H9 (cell line): ENCODE data around the gene GALNT16. TPM values are rescaled to one million over a fixed set of nuclear protein-coding genes. Genes with fewer than 3 reads are reported as not detected.
A peak's percentile ranks its signal among the peaks of the same experiment; 100 is the strongest.

Source experiments
- DNase-seq: peaks from one replicate; pipeline ENCODE4 v3.0.0-alpha.2; 2017
- H2AFZ ChIP-seq: one replicate; pipeline ENCODE4 v1.6.1; 2013; ENCODE audit warnings: mild to moderate bottlenecking, low read length, control low read depth, moderate library complexity
- H2AK5ac ChIP-seq: 2 replicates; pipeline ENCODE4 v1.6.1; 2013; ENCODE audit warnings: low read length, control low read depth, mixed read lengths; ENCODE audit not compliant: insufficient read length
- H2BK120ac ChIP-seq: one replicate; pipeline ENCODE4 v1.6.1; 2013; ENCODE audit warnings: low read depth, mild to moderate bottlenecking, low read length, control low read depth, inconsistent platforms; ENCODE audit not compliant: poor library complexity, severe bottlenecking
- H2BK12ac ChIP-seq: 2 replicates; pipeline ENCODE4 v1.6.1; 2013; ENCODE audit warnings: low read length, control low read depth, mixed read lengths, low read depth; ENCODE audit not compliant: insufficient read length
- H2BK15ac ChIP-seq: 2 replicates; pipeline ENCODE4 v1.6.1; 2013; ENCODE audit warnings: low read depth, low read length, control low read depth
- H2BK20ac ChIP-seq: one replicate; pipeline ENCODE4 v1.6.1; 2013; ENCODE audit warnings: low read depth, mild to moderate bottlenecking, low read length, control low read depth, inconsistent platforms; ENCODE audit not compliant: poor library complexity, severe bottlenecking
- H2BK5ac ChIP-seq: 2 replicates; pipeline ENCODE4 v1.6.1; 2013; ENCODE audit warnings: low read length, control low read depth, mixed read lengths; ENCODE audit not compliant: insufficient read length
- H3K14ac ChIP-seq: 2 replicates; pipeline ENCODE4 v1.6.1; 2013; ENCODE audit warnings: low read length, control low read depth; ENCODE audit not compliant: insufficient read depth
- H3K18ac ChIP-seq: 2 replicates; pipeline ENCODE4 v1.6.1; 2013; ENCODE audit warnings: low read depth, mild to moderate bottlenecking, mixed read lengths, low read length, control low read depth; ENCODE audit not compliant: insufficient read length
- H3K23ac ChIP-seq: 2 replicates; pipeline ENCODE4 v1.6.1; 2013; ENCODE audit warnings: low read length, control low read depth, mixed read lengths, low read depth; ENCODE audit not compliant: insufficient read length
- H3K23me2 ChIP-seq: 2 replicates; pipeline ENCODE4 v1.6.1; 2013; ENCODE audit warnings: low read depth, mild to moderate bottlenecking, mixed read lengths, low read length, control low read depth; ENCODE audit not compliant: insufficient read length, poor library complexity, severe bottlenecking
- H3K27ac ChIP-seq: 2 replicates; pipeline ENCODE4 v1.5.1; 2013; ENCODE audit warnings: low read length, control low read depth, mixed read lengths, low read depth; ENCODE audit not compliant: insufficient read length
- H3K27me3 ChIP-seq: 2 replicates; pipeline ENCODE4 v1.6.1; 2013; ENCODE audit warnings: low read length, control low read depth, inconsistent platforms; ENCODE audit not compliant: insufficient read depth
- H3K4ac ChIP-seq: 2 replicates; pipeline ENCODE4 v1.6.1; 2013; ENCODE audit warnings: low read depth, mild to moderate bottlenecking, control low read depth, inconsistent platforms, low read length, moderate library complexity
- H3K4me1 ChIP-seq: 2 replicates; pipeline ENCODE4 v1.6.1; 2013; ENCODE audit warnings: low read length, control low read depth, inconsistent platforms; ENCODE audit not compliant: insufficient read depth
- H3K4me2 ChIP-seq: 2 replicates; pipeline ENCODE4 v1.6.1; 2013; ENCODE audit warnings: low read length, control low read depth, mixed read lengths; ENCODE audit not compliant: insufficient read length, insufficient read depth
- H3K56ac ChIP-seq: 2 replicates; pipeline ENCODE4 v1.6.1; 2013; ENCODE audit warnings: low read depth, mild to moderate bottlenecking, mixed read lengths, low read length, control low read depth; ENCODE audit not compliant: insufficient read length
- H3K79me1 ChIP-seq: 2 replicates; pipeline ENCODE4 v1.6.1; 2013; ENCODE audit warnings: low read depth, mild to moderate bottlenecking, moderate library complexity, low read length, control low read depth, inconsistent platforms; ENCODE audit not compliant: insufficient read depth, poor library complexity, severe bottlenecking
- H3K79me2 ChIP-seq: 2 replicates; pipeline ENCODE4 v1.6.1; 2013; ENCODE audit warnings: low read length, control low read depth, inconsistent platforms; ENCODE audit not compliant: insufficient read depth
- H3K9ac ChIP-seq: 2 replicates; pipeline ENCODE4 v1.6.1; 2013; ENCODE audit warnings: low read length, control low read depth, mixed read lengths; ENCODE audit not compliant: insufficient read length; ENCODE audit errors: extremely low read depth
- H3K9me3 ChIP-seq: one replicate; pipeline ENCODE4 v1.6.1; 2013; ENCODE audit warnings: low read depth, low read length, inconsistent platforms; ENCODE audit not compliant: control insufficient read depth
- H3T11ph ChIP-seq: one replicate; pipeline ENCODE4 v1.6.1; 2013; ENCODE audit warnings: mild to moderate bottlenecking, low read length, control low read depth, inconsistent platforms
- H4K20me1 ChIP-seq: one replicate; pipeline ENCODE4 v1.6.1; 2013; ENCODE audit not compliant: control insufficient read depth, insufficient read length, insufficient read depth
- H4K5ac ChIP-seq: 2 replicates; pipeline ENCODE4 v1.6.1; 2013; ENCODE audit warnings: low read depth, mild to moderate bottlenecking, mixed read lengths, low read length, control low read depth; ENCODE audit not compliant: insufficient read length
- H4K8ac ChIP-seq: replicated peaks from 2 replicates; pipeline ENCODE4 v1.6.1; 2013; ENCODE audit warnings: low read length, control low read depth, mixed read lengths, low read depth; ENCODE audit not compliant: insufficient read length
- H4K91ac ChIP-seq: 2 replicates; pipeline ENCODE4 v1.6.1; 2013; ENCODE audit warnings: low read depth, mild to moderate bottlenecking, moderate library complexity, mixed read lengths, low read length, control low read depth; ENCODE audit not compliant: insufficient read length
- H3K27ac Mint-ChIP-seq, 3 experiments: 2 replicates in 2 of 3; 3 replicates in 1 of 3; pipeline ENCODE4 v1.8.0; 2020 to 2021; ENCODE audit warnings: mixed read lengths in 3 of 3, mild to moderate bottlenecking in 1 of 3, moderate library complexity in 1 of 3
- H3K27me3 Mint-ChIP-seq: 2 replicates; pipeline ENCODE4 v1.8.0; 2021; ENCODE audit warnings: low read depth, mild to moderate bottlenecking, moderate library complexity, mixed read lengths
- H3K36me3 Mint-ChIP-seq, 3 experiments: 2 replicates in 2 of 3; 3 replicates in 1 of 3; pipeline ENCODE4 v1.8.0; 2020 to 2021; ENCODE audit warnings: low read depth in 3 of 3, mixed read lengths in 3 of 3; ENCODE audit not compliant: insufficient read depth in 1 of 3
- H3K4me1 Mint-ChIP-seq, 2 experiments: 2 replicates each; pipeline ENCODE4 v1.8.0; 2020; ENCODE audit warnings: mixed read lengths in 2 of 2
- H3K4me3 Mint-ChIP-seq, 2 experiments: 2 replicates in 1 of 2; 3 replicates in 1 of 2; pipeline ENCODE4 v1.8.0; 2020 to 2021; ENCODE audit warnings: mild to moderate bottlenecking in 2 of 2, mixed read lengths in 2 of 2, moderate library complexity in 1 of 2
- H3K9me3 Mint-ChIP-seq, 2 experiments: 2 replicates in 1 of 2; 3 replicates in 1 of 2; pipeline ENCODE4 v1.8.0; 2020; ENCODE audit warnings: mild to moderate bottlenecking in 2 of 2, mixed read lengths in 2 of 2, moderate library complexity in 1 of 2
- WGBS: extraction: QIAGEN DNeasy Blood & Tissue Kit; methylation state at CpG from one replicate; pipeline ENCODE4 v1.1.7; 2013; ENCODE audit warnings: missing lambda C conversion rate, low lambda C conversion rate, mixed read lengths; ENCODE audit not compliant: insufficient read length; ENCODE audit errors: extremely low coverage; 5-methylcytosine and 5-hydroxymethylcytosine counted together
- total RNA-seq: library from RNA; stranded (reverse); gene quantifications from 2 replicates; pipeline ENCODE4 v1.2.1, GENCODE V29; 2021
- TF ChIP-seq, protein P1 (sequence below): fragments of 200-600 bp; sonication (generic); conservative IDR thresholded peaks from 3 replicates; pipeline ENCODE4 v1.8.0; 2021; ENCODE audit warnings: antibody characterized with exemption, mild to moderate bottlenecking

Gene GALNT16
- total RNA-seq, 1 experiment from 2014 or later: 2.3 TPM

DNA sequence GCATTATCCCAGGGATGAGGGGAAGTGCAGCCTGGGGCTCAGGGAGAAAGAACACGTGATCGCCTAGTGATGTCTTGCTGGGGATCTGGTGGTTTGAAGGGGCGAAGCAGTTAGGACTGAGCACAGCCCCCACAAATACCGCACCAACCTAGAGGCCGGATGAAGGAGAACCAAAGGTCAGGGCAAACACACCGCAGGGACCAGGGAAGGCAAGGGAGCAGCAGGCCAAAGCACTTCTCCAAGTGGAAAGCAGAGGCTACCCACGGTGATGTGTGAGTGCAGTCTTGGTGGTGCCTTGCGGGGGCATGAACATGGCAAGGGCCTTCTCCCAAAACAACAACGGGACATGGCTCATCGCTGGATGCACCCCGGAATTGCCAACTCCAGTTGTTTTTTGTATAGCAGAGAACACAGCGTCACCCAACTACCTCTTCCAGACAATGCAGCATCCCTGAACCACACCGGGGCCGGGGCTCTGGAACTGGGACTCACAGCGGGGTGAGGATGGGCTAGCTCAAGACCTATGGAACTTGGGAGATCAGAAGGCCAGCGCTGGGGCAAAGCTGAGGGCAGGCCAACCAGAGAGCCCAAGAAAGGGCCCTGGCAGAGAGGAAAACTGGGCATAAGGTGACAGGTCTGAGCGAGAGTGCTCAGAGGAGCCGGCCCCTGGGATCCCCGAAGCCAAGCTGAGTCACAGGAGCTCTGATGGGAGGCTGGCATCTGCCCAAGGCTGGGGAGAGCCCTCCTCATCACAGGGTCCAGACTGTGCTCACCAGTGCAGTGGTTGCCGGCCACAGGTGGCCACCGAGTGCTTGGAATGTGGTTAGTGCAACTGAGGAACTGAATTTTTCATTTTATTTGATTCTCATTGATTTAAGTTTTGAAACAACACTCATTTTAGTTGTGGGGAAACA is 11.1 kb downstream of the GALNT16 start:
- Mint-ChIP-seq H3K4me3 (no peak overlapping the region), H3K36me3 (no peaks in the 10 kb centered on the region), H3K4me1 (peaks cover 0 to 4% of the 10 kb centered on the region in 2 experiments; a peak in 2 of 4 replicates), H3K9me3 (no peaks in the 10 kb centered on the region), H3K27ac (peak overlapping the region in 1 of 3 experiments; percentile 35; a peak in 1 of 7 replicates), H3K27me3 (peaks cover 9% of the 10 kb centered on the region; the same call in 1 of the 2 replicates)
- TF ChIP-seq, protein P1, sequence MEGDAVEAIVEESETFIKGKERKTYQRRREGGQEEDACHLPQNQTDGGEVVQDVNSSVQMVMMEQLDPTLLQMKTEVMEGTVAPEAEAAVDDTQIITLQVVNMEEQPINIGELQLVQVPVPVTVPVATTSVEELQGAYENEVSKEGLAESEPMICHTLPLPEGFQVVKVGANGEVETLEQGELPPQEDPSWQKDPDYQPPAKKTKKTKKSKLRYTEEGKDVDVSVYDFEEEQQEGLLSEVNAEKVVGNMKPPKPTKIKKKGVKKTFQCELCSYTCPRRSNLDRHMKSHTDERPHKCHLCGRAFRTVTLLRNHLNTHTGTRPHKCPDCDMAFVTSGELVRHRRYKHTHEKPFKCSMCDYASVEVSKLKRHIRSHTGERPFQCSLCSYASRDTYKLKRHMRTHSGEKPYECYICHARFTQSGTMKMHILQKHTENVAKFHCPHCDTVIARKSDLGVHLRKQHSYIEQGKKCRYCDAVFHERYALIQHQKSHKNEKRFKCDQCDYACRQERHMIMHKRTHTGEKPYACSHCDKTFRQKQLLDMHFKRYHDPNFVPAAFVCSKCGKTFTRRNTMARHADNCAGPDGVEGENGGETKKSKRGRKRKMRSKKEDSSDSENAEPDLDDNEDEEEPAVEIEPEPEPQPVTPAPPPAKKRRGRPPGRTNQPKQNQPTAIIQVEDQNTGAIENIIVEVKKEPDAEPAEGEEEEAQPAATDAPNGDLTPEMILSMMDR: no peak
- no CpG with 5 or more reads among the region's 21 CpGs for WGBS
- Histone ChIP-seq H3K79me1 (no peaks in the 10 kb centered on the region), H3K9ac (no peak overlapping the region), H4K8ac (no peak overlapping the region), H2BK12ac (no peak overlapping the region), H2BK20ac (no peak overlapping the region), H3K23ac (no peak overlapping the region), H3K27me3 (no peaks in the 10 kb centered on the region), H3K18ac (no peak overlapping the region), H4K91ac (no peak overlapping the region), H3K4ac (no peak overlapping the region), H2AFZ (no peak overlapping the region), H3T11ph (no peak overlapping the region), H3K27ac (no peak overlapping the region), H3K56ac (no peak overlapping the region), H3K9me3 (no peaks in the 10 kb centered on the region), H3K14ac (no peak overlapping the region), H2BK15ac (no peak overlapping the region), H4K20me1 (no peaks in the 10 kb centered on the region), H2BK120ac (no peak overlapping the region), H4K5ac (no peak overlapping the region), H3K4me1 (no peaks in the 10 kb centered on the region), H3K4me2 (no peak overlapping the region), H2AK5ac (no peak overlapping the region), H3K79me2 (no peaks in the 10 kb centered on the region), H3K23me2 (no peaks in the 10 kb centered on the region), H2BK5ac (no peak overlapping the region)
- DNase-seq: no peak
